ENCODE data around the gene MRPL33.

The MRPL33 gene

DNA sequence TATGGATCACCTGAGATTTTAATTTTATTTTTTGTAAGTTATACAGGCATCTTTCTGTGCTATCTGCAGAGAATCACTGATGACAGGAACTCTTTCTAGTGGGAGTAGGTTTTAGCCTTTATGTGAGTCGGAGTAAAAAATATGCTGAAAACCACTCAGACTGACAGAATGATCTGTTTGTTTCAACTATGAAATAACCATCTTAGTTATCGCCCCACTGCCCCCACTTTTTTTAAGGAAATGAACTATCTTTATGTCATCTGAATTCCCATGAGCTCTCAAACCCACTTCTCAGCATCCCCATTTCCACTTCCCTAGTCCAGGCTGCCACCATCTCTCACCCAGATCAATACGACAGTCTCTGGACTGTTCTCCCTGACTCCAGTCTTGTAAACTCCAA lies 38.9 kb downstream of the MRPL33 start:
- DNase-seq, result no peak

DNA sequence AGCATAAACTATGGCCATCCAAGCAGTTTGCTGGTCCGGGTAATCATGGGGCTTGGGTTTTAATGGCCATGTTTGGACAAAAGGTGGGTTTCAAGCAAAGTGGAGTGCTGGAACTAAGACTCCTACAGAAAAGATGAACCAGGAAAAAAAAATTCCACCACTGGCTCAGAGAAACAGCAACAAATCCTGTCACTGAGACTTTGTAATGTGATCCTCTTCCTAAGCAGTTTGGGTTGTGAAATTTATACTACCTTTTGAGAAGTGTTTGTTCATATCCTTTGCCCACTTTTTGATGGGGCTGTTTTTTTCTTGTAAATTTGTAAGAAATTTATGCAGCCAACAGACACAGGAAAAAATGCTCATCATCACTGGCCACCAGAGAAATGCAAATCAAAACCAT lies 40.2 kb downstream of the MRPL33 start:
- no peak for DNase-seq

DNA sequence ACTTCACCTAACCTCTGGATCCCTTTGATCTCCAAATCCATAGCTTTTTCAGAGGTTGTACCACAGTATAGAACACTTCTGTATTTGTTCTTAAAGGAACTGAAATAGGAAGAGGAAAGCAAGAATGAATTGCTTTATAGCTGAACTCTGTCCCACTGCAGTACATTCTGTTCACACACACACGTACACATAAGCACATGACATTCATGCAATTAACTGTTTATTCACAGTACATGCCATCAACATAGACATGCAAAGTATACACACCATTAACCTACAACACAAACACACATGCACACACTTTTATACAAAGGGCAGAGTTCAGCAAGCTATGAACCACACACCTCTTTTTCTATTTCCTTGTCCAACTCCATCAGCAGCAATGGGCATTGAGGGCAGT lies 43.2 kb downstream of the MRPL33 start:
- no peak for DNase-seq

DNA sequence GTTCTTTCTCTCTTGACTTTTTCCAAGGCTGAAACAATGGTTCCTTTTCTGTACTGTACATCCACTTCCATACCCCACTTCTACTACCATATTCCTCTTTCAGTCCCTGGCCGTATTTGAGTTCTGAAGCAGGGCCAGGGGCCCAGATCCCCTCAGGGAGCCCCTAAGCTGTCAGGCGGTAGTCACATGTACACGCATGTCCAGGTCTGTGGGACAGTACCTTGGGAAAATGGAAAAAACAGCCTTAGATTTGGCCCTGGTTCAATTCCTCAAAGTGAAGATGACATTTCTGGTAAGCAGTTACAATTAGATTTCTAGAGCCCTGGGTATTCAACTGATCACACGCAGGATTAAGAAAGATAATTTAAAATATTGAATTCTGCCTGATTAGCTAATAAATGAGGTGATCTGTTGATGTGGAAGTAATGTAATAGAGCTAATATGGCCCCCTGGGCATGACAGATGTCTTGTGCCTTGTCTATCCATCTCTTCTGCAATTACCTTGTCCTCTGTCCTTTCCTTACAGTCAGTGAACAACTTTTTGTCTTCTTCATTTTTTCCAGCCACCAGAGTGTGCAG lies 44.4 kb downstream of the MRPL33 start:
- DNase-seq, result no peak

DNA sequence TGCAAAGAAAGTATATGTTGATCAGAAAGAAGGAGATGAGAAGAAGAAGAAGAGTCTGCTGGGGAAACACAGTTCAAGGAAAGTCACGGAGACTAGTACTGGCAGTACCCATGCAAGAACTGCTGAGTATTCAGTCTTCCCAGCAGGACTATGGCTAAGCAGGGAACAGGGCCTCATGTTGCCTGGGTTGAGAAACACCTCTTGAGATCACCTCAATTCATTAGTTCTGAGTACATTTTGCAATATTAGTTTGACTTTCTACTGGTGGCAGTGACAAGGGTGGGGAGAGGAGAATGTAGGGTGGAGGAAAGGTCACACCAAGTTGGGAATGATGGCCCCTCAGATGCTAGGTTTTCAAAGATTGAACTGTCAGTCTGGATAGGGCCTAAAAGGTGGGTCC lies 50.5 kb downstream of the MRPL33 start:
- no peak for DNase-seq

DNA sequence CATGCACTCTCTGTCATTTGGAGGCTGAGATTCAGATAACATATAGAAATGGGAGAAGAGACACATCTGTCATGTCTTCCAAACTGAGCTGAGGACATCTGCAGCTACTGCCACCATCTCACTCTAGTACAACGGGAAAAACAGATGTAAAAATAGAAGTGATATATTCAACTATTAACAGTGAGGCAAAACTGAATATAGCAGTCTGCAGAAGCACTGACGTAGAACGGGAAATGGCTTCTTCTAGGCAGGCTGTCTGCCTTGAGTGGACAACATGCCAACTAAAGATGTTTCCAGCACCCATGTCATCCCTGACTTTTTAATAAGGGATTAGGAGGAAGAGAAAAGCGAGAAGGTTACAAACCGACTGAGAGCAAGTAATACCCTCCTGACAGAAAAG lies 51.6 kb downstream of the MRPL33 start:
- DNase-seq, result no peak

DNA sequence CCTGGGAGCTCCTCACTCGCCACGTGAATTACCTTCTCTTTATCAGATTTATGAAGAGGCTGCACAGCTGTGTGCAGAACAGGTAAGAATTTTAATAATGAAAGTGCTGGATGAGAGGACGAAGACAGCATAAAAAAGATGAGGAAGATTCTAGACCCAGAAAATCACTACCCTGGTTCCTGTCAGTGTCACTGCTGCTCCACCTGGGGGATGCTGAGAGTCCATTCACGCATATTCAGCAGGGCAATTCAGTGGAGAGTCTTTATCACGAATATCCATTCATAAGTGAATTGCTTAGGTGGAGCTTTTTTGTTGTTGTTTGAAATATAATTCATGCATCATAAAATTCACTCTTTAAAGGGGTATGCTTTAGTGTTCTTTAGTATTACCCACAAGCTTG lies 52.0 kb downstream of the MRPL33 start:
- DNase-seq, result no peak

DNA sequence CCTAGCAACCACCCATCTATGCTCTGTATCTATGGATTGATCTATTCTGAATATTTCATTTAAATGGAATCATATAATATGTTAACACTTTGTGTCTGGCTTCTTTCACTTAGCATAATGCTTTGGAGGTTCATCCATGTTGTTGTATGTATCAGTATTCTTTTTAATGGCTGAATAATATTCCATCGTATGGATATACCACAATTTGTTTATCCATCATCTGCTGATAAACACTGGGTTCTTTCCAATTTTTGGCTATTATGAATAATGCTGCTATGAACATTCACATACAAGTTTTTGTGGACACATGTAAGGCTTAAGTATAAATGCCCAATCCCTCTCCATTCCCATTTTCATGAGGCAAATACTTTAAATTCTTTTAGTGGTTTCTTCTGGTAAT lies 52.9 kb downstream of the MRPL33 start:
- DNase-seq, result no peak

DNA sequence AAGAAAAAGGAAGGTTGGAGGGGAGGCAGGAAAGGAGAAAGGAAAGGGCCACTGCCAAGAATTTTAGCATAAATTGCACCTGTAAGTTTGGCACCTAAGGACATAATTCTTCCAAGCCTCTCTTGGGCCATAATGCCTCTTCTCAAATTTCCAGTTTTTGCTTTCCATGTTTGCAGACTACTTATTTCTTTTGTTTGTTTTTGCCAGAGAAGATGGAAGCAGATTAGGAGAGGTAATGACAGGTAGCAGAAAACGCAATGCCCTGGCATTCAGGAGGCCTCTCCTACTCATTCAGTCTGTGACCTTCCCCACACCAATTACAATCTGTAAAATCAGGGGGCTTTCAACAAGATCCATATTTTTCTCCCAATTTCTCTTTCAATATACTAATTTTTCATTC lies 56.8 kb downstream of the MRPL33 start:
- no peak for DNase-seq

Data from NCI-H524 (cell line).